Measurements from ENCODE around the gene CBS.
"Not testable (repeated sequence)": the region's sequence is repeated elsewhere in the genome, so short reads cannot be mapped to it uniquely, and the experiment has no call there.

DNA sequence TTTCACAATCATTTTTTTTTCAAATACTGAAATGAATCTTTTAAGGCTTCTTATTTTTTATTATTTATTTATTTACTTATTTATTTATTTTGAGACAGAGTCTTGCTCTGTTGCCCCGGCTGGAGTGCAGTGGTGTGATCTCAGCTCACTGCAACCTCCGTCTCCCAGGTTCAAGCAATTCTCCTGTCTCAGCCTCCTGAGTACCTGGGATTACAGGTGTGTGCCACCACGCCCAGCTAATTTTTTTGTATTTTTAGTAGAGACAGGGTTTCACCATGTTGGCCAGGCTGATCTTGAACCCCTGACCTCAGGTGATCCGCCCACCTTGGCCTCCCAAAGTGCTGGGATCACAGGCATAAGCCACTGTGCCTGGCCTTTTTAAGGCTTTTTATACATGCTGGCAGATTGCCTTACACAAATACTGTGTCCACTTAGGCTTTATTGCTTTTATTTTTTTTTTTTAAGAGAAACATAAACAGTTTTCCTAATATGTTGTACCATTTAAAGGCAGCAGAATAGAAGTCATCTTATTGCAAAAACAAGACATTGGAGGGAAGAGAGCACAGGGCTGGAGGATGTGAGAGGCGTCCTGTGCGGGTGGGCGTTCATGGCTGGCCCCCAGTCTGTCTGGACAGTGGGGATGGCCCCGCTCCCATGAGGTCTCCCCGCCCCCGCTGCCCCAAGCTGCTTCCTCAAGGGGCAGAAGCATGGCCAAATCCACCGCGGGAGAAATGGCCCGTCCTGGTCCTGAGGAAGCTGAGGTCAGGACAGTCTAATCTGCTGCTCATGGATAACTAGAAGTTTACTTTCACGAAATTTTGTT, 69.4 kb downstream of the CBS start:
- not testable (repeated sequence) for TF ChIP-seq POLR2AphosphoS2 (conservative IDR thresholded peaks at IDR 0.05; ENCODE audit: low read length); CEBPB (IDR thresholded peaks at IDR 0.05)

Data from A549 (cell line).